Glomerular visceral epithelial cell (primary cell): ENCODE measurements around the gene MT1X.
"Not testable (repeated sequence)": the region's sequence is repeated elsewhere in the genome, so short reads cannot be mapped to it uniquely, and the experiment has no call there.

Experiments
- DNase-seq: peaks from one replicate; pipeline ENCODE4 v3.0.0-alpha.2; 2016; ENCODE audit errors: extremely low spot score

The MT1X gene

GRCh38 chr16:56710181-56710737, 28.0 kb downstream of the MT1X start:
- DNase-seq: no peak

GRCh38 chr16:56711862-56712261, 29.6 kb downstream of the MT1X start:
- no peak for DNase-seq

GRCh38 chr16:56713794-56714193, 31.5 kb downstream of the MT1X start:
- DNase-seq: no peak

GRCh38 chr16:56715126-56715525, 32.9 kb downstream of the MT1X start:
- no peak for DNase-seq

GRCh38 chr16:56716761-56717160, 34.5 kb downstream of the MT1X start:
- DNase-seq: no peak

- not testable (repeated sequence) for DNase-seq
Measured at GRCh38 chr16:56717532-56717931, 35.3 kb downstream of the MT1X start.

GRCh38 chr16:56722200-56722842, 40.1 kb downstream of the MT1X start:
- no peak for DNase-seq

GRCh38 chr16:56724191-56724590, 41.9 kb downstream of the MT1X start:
- DNase-seq: no peak

- no peak for DNase-seq
Measured at GRCh38 chr16:56726283-56726682, 44.0 kb downstream of the MT1X start.

- no peak for DNase-seq
Measured at GRCh38 chr16:56726926-56727325, 44.7 kb downstream of the MT1X start.

- DNase-seq: no peak
Measured at GRCh38 chr16:56728027-56728426, 45.8 kb downstream of the MT1X start.

- DNase-seq: peak; percentile 39
Measured at GRCh38 chr16:56728980-56729734, 46.9 kb downstream of the MT1X start.

GRCh38 chr16:56729735-56730662, 47.7 kb downstream of the MT1X start, which contains the start of gene NUP93:
Gene NUP93, plus strand, starts transcription at chr16:56730129. Its CDS starts 18,119 bp downstream, at chr16:56748248.
- DNase-seq: peak; percentile 93

GRCh38 chr16:56732366-56732765, 50.1 kb downstream of the MT1X start:
- DNase-seq: no peak

GRCh38 chr16:56732832-56733231, 50.6 kb downstream of the MT1X start:
- DNase-seq: no peak
